Middle frontal gyrus (tissue), 1 donor: ENCODE measurements around the gene RNF128.

Experiments
- DNase-seq: peaks from one replicate; pipeline ENCODE4 v3.0.0-alpha.2; 2015; ENCODE audit warnings: low spot score; ENCODE audit errors: extremely low spot score

RNF128 gene

GRCh38 chrX:106726485-106727437 is at the start of gene RNF128:
Gene RNF128 (plus strand): TSS chrX:106726701. CDS start chrX:106726914, 213 bp downstream.
- no peak for DNase-seq

- no peak for DNase-seq
Measured at GRCh38 chrX:106680716-106681115, 45.8 kb upstream of the RNF128 start.

GRCh38 chrX:106684207-106684606 is 42.3 kb upstream of the RNF128 start:
- DNase-seq, result no peak

- no peak for DNase-seq
Measured at GRCh38 chrX:106692425-106693065, 34.0 kb upstream of the RNF128 start.

GRCh38 chrX:106696502-106696901 is 30.0 kb upstream of the RNF128 start:
- no peak for DNase-seq

- DNase-seq, result no peak
Measured at GRCh38 chrX:106698693-106699092, 27.8 kb upstream of the RNF128 start.

- DNase-seq, result no peak
Measured at GRCh38 chrX:106702636-106703035, 23.9 kb upstream of the RNF128 start.

- no peak for DNase-seq
Measured at GRCh38 chrX:106706466-106706865, 20.0 kb upstream of the RNF128 start.

GRCh38 chrX:106707771-106708454 is 18.6 kb upstream of the RNF128 start:
- DNase-seq, result no peak

GRCh38 chrX:106710771-106711170 is 15.7 kb upstream of the RNF128 start:
- DNase-seq, result no peak

GRCh38 chrX:106711375-106711774 is 15.1 kb upstream of the RNF128 start:
- DNase-seq, result no peak

GRCh38 chrX:106716004-106716403 is 10.5 kb upstream of the RNF128 start:
- DNase-seq, result no peak

GRCh38 chrX:106716463-106716862 is 10.0 kb upstream of the RNF128 start:
- no peak for DNase-seq

- no peak for DNase-seq
Measured at GRCh38 chrX:106718709-106719108, 7.8 kb upstream of the RNF128 start.

- DNase-seq, result no peak
Measured at GRCh38 chrX:106725931-106726330, 570 bp upstream of the RNF128 start.

- DNase-seq, result no peak
Measured at GRCh38 chrX:106728337-106728736, 1.8 kb downstream of the RNF128 start.

GRCh38 chrX:106730401-106730800 is 3.9 kb downstream of the RNF128 start:
- no peak for DNase-seq

- DNase-seq, result no peak
Measured at GRCh38 chrX:106731590-106731989, 5.1 kb downstream of the RNF128 start.

GRCh38 chrX:106734827-106735226 is 8.3 kb downstream of the RNF128 start:
- no peak for DNase-seq

- no peak for DNase-seq
Measured at GRCh38 chrX:106740193-106740780, 13.8 kb downstream of the RNF128 start.

GRCh38 chrX:106742193-106742592 is 15.7 kb downstream of the RNF128 start:
- no peak for DNase-seq

GRCh38 chrX:106742805-106743204 is 16.3 kb downstream of the RNF128 start:
- DNase-seq, result no peak
